ENCODE results near the gene KCTD4. TPM values are rescaled to one million over a fixed set of nuclear protein-coding genes. Genes with fewer than 3 reads are reported as not detected.

The KCTD4 gene
- total RNA-seq, 1 donor from 2014 or later = 0.64 TPM

DNA sequence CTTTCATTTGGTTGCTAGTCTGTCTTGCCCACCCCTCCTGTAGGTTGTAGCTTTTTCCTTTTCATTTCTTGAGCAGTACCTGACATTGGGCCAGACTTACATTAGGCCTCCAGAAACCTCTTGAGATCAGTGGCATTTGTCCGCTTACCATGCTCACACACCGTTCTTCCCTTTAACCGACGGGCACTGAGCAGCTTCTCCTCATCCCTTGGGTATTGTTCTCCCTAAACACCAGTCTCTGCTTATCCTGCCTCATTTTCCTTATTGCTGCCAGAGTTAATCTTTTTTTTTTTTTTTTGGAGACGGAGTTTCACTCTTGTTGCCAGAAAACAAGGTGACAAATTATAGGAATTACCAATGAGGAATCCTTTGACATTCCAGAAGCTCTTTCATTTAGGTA lies 27.2 kb upstream of the KCTD4 start:
- DNase-seq (ENCODE audit: low read depth) = no peak
- FAIRE-seq = no peak
- Histone ChIP-seq H3K27me3 (ENCODE audit: insufficient read depth, low read length) (no peaks in the 10 kb centered on the region), H3K4me1 (ENCODE audit: insufficient read depth, low read length) (peaks cover 13% of the 10 kb centered on the region), H4K20me1 (ENCODE audit: insufficient read depth, low read length) (no peaks in the 10 kb centered on the region), H3K9ac (ENCODE audit: low read length) (no peak overlapping the region), H3K79me2 (ENCODE audit: insufficient read depth, low read length) (peaks cover 34% of the 10 kb centered on the region), H3K27ac (ENCODE audit: low read depth, low read length) (no peak overlapping the region), H3K4me3 (ENCODE audit: insufficient read depth, low read depth, low read length) (no peak overlapping the region), H3K36me3 (ENCODE audit: insufficient read depth, low read length) (no peaks in the 10 kb centered on the region), H3K4me2 (ENCODE audit: low read length) (no peak overlapping the region), H3K9me3 (ENCODE audit: insufficient read depth, low read depth, low read length) (no peaks in the 10 kb centered on the region), H2AFZ (ENCODE audit: low read depth, low read length) (no peak overlapping the region)
- Mint-ChIP-seq H3K27me3 (ENCODE audit: low read depth, unreplicated experiment) (no peaks in the 10 kb centered on the region), H3K9me3 (ENCODE audit: unreplicated experiment) (no peaks in the 10 kb centered on the region), H3K4me1 (ENCODE audit: low read depth, unreplicated experiment) (peaks cover 9% of the 10 kb centered on the region), H3K36me3 (ENCODE audit: low read depth, unreplicated experiment) (peaks cover 5% of the 10 kb centered on the region), H3K27ac (ENCODE audit: unreplicated experiment) (no peak overlapping the region), H3K4me3 (ENCODE audit: unreplicated experiment) (no peak overlapping the region)
- no peak for TF ChIP-seq EZH2 (IDR thresholded peaks at IDR 0.05; ENCODE audit: insufficient read depth, low read length)
- no peak for TF ChIP-seq CTCF (IDR thresholded peaks at IDR 0.05; ENCODE audit: insufficient read depth, low read depth, low read length)

GRCh38 chr13:45226024-45226423 lies 25.2 kb upstream of the KCTD4 start:
- FAIRE-seq (no peak), DNase-seq (ENCODE audit: low read depth) (no peak)
- TF ChIP-seq CTCF (IDR thresholded peaks at IDR 0.05; ENCODE audit: insufficient read depth, low read depth, low read length) (no peak), EZH2 (IDR thresholded peaks at IDR 0.05; ENCODE audit: insufficient read depth, low read length) (no peak)
- H3K9me3 ChIP-seq (ENCODE audit: insufficient read depth, low read depth, low read length) = no peaks in the 10 kb centered on the region
- peaks cover 48% of the 10 kb centered on the region for H3K79me2 ChIP-seq (ENCODE audit: insufficient read depth, low read length)
- no peak overlapping the region for H3K9ac ChIP-seq (ENCODE audit: low read length)
- no peak overlapping the region for H3K4me2 ChIP-seq (ENCODE audit: low read length)
- peaks cover 5% of the 10 kb centered on the region for H3K4me1 ChIP-seq (ENCODE audit: insufficient read depth, low read length)
- H3K9me3 Mint-ChIP-seq (ENCODE audit: unreplicated experiment) = no peaks in the 10 kb centered on the region
- no peak overlapping the region for H3K4me3 Mint-ChIP-seq (ENCODE audit: unreplicated experiment)
- no peaks in the 10 kb centered on the region for H3K27me3 Mint-ChIP-seq (ENCODE audit: low read depth, unreplicated experiment)
- no peak overlapping the region for H3K4me3 ChIP-seq (ENCODE audit: insufficient read depth, low read depth, low read length)
- no peaks in the 10 kb centered on the region for H3K27me3 ChIP-seq (ENCODE audit: insufficient read depth, low read length)
- no peak overlapping the region for H3K27ac Mint-ChIP-seq (ENCODE audit: unreplicated experiment)
- H3K4me1 Mint-ChIP-seq (ENCODE audit: low read depth, unreplicated experiment) = peaks cover 11% of the 10 kb centered on the region
- no peaks in the 10 kb centered on the region for H3K36me3 ChIP-seq (ENCODE audit: insufficient read depth, low read length)
- H3K36me3 Mint-ChIP-seq (ENCODE audit: low read depth, unreplicated experiment) = peaks cover 8% of the 10 kb centered on the region
- H2AFZ ChIP-seq (ENCODE audit: low read depth, low read length) = no peak overlapping the region
- no peaks in the 10 kb centered on the region for H4K20me1 ChIP-seq (ENCODE audit: insufficient read depth, low read length)
- H3K27ac ChIP-seq (ENCODE audit: low read depth, low read length) = no peak overlapping the region

- no peaks in the 10 kb centered on the region for H3K9me3 ChIP-seq (ENCODE audit: insufficient read depth, low read depth, low read length)
- no peak overlapping the region for H3K4me2 ChIP-seq (ENCODE audit: low read length)
- peaks cover 5% of the 10 kb centered on the region for H3K4me1 ChIP-seq (ENCODE audit: insufficient read depth, low read length)
- no peaks in the 10 kb centered on the region for H4K20me1 ChIP-seq (ENCODE audit: insufficient read depth, low read length)
- no peak overlapping the region for H3K27ac ChIP-seq (ENCODE audit: low read depth, low read length)
- no peak overlapping the region for H3K4me3 Mint-ChIP-seq (ENCODE audit: unreplicated experiment)
- no peak for TF ChIP-seq CTCF (IDR thresholded peaks at IDR 0.05; ENCODE audit: insufficient read depth, low read depth, low read length)
- no peak for TF ChIP-seq EZH2 (IDR thresholded peaks at IDR 0.05; ENCODE audit: insufficient read depth, low read length)
- no peak overlapping the region for H3K9ac ChIP-seq (ENCODE audit: low read length)
- H3K36me3 ChIP-seq (ENCODE audit: insufficient read depth, low read length) = no peaks in the 10 kb centered on the region
- no peaks in the 10 kb centered on the region for H3K27me3 ChIP-seq (ENCODE audit: insufficient read depth, low read length)
- peaks cover 9% of the 10 kb centered on the region for H3K36me3 Mint-ChIP-seq (ENCODE audit: low read depth, unreplicated experiment)
- no peaks in the 10 kb centered on the region for H3K9me3 Mint-ChIP-seq (ENCODE audit: unreplicated experiment)
- no peak for FAIRE-seq
- no peak overlapping the region for H2AFZ ChIP-seq (ENCODE audit: low read depth, low read length)
- no peak overlapping the region for H3K27ac Mint-ChIP-seq (ENCODE audit: unreplicated experiment)
- no peak overlapping the region for H3K4me3 ChIP-seq (ENCODE audit: insufficient read depth, low read depth, low read length)
- DNase-seq (ENCODE audit: low read depth) = no peak
- H3K4me1 Mint-ChIP-seq (ENCODE audit: low read depth, unreplicated experiment) = peaks cover 16% of the 10 kb centered on the region
- no peaks in the 10 kb centered on the region for H3K27me3 Mint-ChIP-seq (ENCODE audit: low read depth, unreplicated experiment)
- peaks cover 51% of the 10 kb centered on the region for H3K79me2 ChIP-seq (ENCODE audit: insufficient read depth, low read length)
These were observed 24.5 kb upstream of the KCTD4 start for GRCh38 chr13:45225370-45225769.
